K562 (cell line): ENCODE measurements around the gene NKIRAS2. TPM values are rescaled to one million over a fixed set of nuclear protein-coding genes. Genes with fewer than 3 reads are reported as not detected.

ENCODE experiments used
- CREM ChIP-seq: IDR thresholded peaks from 2 replicates; pipeline ENCODE4 v1.6.1; 2014; ENCODE audit warnings: antibody characterized with exemption, low read depth
- EGR1 ChIP-seq: fragments of 450-650 bp; conservative IDR thresholded peaks from 2 replicates; pipeline ENCODE4 v1.6.1; 2017; ENCODE audit warnings: mild to moderate bottlenecking
- HDAC1 ChIP-seq, 2 experiments: fragments of 450-650 bp; IDR thresholded peaks; 2 replicates each; pipeline ENCODE4 v1.6.1; 2016 to 2017; ENCODE audit warnings: inconsistent platforms in 1 of 2, mild to moderate bottlenecking in 1 of 2, moderate library complexity in 1 of 2
- PCBP2 ChIP-seq: fragments of 200-400 bp; formaldehyde crosslinking; IDR thresholded peaks from 2 replicates; pipeline ENCODE4 v1.6.1; 2018; ENCODE audit warnings: low read length, low read depth, mild to moderate bottlenecking, moderate library complexity; ENCODE audit not compliant: poor library complexity, severe bottlenecking
- SRF ChIP-seq, 2 experiments: fragments of 250-450, 450-650 bp in 1 of 2; sonication (Bioruptor Pico) in 1 of 2; sonication (generic) in 1 of 2; formaldehyde crosslinking; IDR thresholded peaks; 2 replicates each; pipeline versions ENCODE4 v1.5.0 to v1.5.1; 2020 to 2022; ENCODE audit warnings: mild to moderate bottlenecking in 1 of 2, missing genetic modification reagents in 1 of 2
- SUPT5H ChIP-seq: fragments of 450-650 bp; IDR thresholded peaks from 2 replicates; pipeline ENCODE4 v1.6.1; 2016
- ZFPM2 ChIP-seq: fragments of 250-450 bp; sonication (Bioruptor Pico); IDR thresholded peaks from 2 replicates; pipeline ENCODE4 v1.5.1; 2022; ENCODE audit warnings: mild to moderate bottlenecking
- ZKSCAN3 ChIP-seq: fragments of 250-450 bp; sonication (Bioruptor Pico); IDR thresholded peaks from 2 replicates; pipeline ENCODE4 v1.4.0; 2020
- polyA plus RNA-seq, 8 experiments: library from polyadenylated mRNA; depleted of rRNA in 4 of 8; stranded (reverse) in 5 of 8; unstranded in 3 of 8; fragments of >200 nt; fragmentation: Nextera tagmentation in 2 of 8; fragmentation: Illumina TruSeq in 1 of 8; extraction: Ambion mirVana in 2 of 8; extraction: Trizol in 1 of 8; gene quantifications; 2 replicates each; pipeline versions ENCODE4 v1.2.1 to v1.2.3, GENCODE V29; 2011 to 2014; ENCODE audit warnings: inconsistent platforms in 1 of 8, missing spikeins in 1 of 8
- total RNA-seq, 7 experiments: library from RNA; depleted of rRNA in 6 of 7; stranded (reverse); fragments of >200 nt in 6 of 7; fragmentation: Illumina TruSeq in 2 of 7; extraction: Trizol in 2 of 7; gene quantifications; 2 replicates each; pipeline versions ENCODE4 v1.2.1 to v1.2.3, GENCODE V29; 2011 to 2021; ENCODE audit warnings: low replicate concordance in 1 of 7
- TF ChIP-seq, protein P1 (sequence below): fragments of 250-450 bp; sonication (Bioruptor Pico); IDR thresholded peaks from 2 replicates; pipeline ENCODE4 v1.8.0; 2021; ENCODE audit warnings: mild to moderate bottlenecking, moderate library complexity
- TF ChIP-seq, protein P2 (sequence below), 2 experiments: fragments of 450-650 bp; formaldehyde crosslinking in 1 of 2; IDR thresholded peaks; 2 replicates each; pipeline versions ENCODE4 v1.4.0 to v1.6.1; 2014 to 2020; ENCODE audit warnings: mild to moderate bottlenecking in 2 of 2, borderline replicate concordance in 1 of 2, low read depth in 1 of 2
- TF ChIP-seq, protein P3 (sequence below): fragments of 450-650 bp; IDR thresholded peaks from 2 replicates; pipeline ENCODE4 v1.6.1; 2017; ENCODE audit warnings: mild to moderate bottlenecking, moderate library complexity

The NKIRAS2 gene
- total and polyA plus RNA-seq, 9 of the 15 experiments (the other 6 are each of a cell fraction or from before 2014, with no cell fraction given) = 10.1 to 65.5 (median 29.8) TPM

DNA sequence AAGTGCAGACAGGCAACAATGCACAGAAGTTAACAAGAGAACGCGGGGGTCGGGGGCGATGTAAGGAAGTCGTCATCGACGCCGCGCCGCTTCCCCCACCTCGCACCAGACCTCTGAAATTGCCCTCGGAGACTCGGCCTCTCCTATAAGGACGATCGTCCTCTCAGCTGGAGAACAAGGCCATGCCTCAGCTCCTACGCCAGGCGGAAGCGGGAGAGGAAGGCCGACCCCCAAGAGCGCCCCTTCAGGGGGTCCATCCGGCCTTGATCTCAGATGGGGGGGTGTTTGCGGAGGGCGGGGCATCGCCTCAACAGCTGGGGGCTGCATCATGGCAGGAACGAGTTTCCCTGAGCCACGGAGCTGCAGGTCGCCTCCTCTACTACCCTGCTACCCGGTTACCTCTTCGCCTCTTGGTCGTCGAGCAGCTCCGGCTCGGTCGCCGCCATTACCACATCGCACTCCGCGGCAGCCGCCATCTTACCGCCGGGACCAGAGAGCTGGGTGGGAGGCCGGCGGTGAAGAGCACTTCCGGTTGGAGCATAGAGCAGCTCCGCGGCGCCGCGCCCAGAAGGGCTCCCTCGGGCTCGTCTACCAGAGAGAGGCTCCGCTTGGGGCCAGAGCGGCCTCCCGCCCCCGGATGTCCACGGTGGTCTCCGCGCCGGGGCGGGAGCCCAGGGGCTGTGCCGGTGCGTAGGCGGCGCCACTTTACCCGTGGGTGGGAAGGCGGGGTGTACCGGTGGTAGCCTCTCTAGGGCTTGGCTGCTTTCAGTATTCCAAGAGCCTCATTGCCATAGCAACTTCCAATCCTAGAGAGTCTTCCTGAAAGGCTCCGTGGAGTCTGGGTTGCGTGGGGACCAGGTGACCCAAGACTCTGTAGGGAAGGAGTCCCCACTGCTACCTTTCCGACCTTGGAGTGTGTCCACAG, 2.7 kb upstream of the NKIRAS2 start, which contains the start of gene DNAJC7 (continued):
- TF ChIP-seq, protein P1, sequence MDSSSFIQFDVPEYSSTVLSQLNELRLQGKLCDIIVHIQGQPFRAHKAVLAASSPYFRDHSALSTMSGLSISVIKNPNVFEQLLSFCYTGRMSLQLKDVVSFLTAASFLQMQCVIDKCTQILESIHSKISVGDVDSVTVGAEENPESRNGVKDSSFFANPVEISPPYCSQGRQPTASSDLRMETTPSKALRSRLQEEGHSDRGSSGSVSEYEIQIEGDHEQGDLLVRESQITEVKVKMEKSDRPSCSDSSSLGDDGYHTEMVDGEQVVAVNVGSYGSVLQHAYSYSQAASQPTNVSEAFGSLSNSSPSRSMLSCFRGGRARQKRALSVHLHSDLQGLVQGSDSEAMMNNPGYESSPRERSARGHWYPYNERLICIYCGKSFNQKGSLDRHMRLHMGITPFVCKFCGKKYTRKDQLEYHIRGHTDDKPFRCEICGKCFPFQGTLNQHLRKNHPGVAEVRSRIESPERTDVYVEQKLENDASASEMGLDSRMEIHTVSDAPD (CRISPR knock-in tag) = no peak
- 0 out of 4 replicates have a peak, but pooled peaks of 1 of the 2 experiments have one; percentile 35 for TF ChIP-seq HDAC1 (IDR thresholded peaks at IDR 0.05)
- TF ChIP-seq PCBP2 = no peak
- no peak for TF ChIP-seq ZKSCAN3
- TF ChIP-seq CREM = peak; percentile 90
- peak; percentile 90 for TF ChIP-seq SUPT5H
- TF ChIP-seq, protein P2, sequence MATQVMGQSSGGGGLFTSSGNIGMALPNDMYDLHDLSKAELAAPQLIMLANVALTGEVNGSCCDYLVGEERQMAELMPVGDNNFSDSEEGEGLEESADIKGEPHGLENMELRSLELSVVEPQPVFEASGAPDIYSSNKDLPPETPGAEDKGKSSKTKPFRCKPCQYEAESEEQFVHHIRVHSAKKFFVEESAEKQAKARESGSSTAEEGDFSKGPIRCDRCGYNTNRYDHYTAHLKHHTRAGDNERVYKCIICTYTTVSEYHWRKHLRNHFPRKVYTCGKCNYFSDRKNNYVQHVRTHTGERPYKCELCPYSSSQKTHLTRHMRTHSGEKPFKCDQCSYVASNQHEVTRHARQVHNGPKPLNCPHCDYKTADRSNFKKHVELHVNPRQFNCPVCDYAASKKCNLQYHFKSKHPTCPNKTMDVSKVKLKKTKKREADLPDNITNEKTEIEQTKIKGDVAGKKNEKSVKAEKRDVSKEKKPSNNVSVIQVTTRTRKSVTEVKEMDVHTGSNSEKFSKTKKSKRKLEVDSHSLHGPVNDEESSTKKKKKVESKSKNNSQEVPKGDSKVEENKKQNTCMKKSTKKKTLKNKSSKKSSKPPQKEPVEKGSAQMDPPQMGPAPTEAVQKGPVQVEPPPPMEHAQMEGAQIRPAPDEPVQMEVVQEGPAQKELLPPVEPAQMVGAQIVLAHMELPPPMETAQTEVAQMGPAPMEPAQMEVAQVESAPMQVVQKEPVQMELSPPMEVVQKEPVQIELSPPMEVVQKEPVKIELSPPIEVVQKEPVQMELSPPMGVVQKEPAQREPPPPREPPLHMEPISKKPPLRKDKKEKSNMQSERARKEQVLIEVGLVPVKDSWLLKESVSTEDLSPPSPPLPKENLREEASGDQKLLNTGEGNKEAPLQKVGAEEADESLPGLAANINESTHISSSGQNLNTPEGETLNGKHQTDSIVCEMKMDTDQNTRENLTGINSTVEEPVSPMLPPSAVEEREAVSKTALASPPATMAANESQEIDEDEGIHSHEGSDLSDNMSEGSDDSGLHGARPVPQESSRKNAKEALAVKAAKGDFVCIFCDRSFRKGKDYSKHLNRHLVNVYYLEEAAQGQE (IDR thresholded peaks at IDR 0.05; ENCODE audit: borderline replicate concordance) = no peak
- TF ChIP-seq, protein P2 (CRISPR knock-in tag; IDR thresholded peaks at IDR 0.05; ENCODE audit: low read depth) = no peak
- TF ChIP-seq SRF (CRISPR knock-in tag; IDR thresholded peaks at IDR 0.05) = peak in 1 of 2 experiments; percentile 39; a peak in 1 of 4 replicates
- TF ChIP-seq ZFPM2 (CRISPR knock-in tag) = no peak
- peak; percentile 100 for TF ChIP-seq EGR1
- TF ChIP-seq, protein P3, sequence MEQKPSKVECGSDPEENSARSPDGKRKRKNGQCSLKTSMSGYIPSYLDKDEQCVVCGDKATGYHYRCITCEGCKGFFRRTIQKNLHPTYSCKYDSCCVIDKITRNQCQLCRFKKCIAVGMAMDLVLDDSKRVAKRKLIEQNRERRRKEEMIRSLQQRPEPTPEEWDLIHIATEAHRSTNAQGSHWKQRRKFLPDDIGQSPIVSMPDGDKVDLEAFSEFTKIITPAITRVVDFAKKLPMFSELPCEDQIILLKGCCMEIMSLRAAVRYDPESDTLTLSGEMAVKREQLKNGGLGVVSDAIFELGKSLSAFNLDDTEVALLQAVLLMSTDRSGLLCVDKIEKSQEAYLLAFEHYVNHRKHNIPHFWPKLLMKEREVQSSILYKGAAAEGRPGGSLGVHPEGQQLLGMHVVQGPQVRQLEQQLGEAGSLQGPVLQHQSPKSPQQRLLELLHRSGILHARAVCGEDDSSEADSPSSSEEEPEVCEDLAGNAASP = no peak
